Measurements from ENCODE around the gene PRSS3. TPM values are rescaled to one million over a fixed set of nuclear protein-coding genes. Genes with fewer than 3 reads are reported as not detected.

Gene PRSS3
- total and polyA plus RNA-seq, 2 donors (not counting 1 experiment from before 2014, with no cell fraction given): 0.33 to 2.9 TPM

GRCh38 chr9:33776578-33776977, 18.8 kb upstream of the PRSS3 start:
- DNase-seq (ENCODE audit: low read depth in 2 of 2): no peak
- H2AFZ ChIP-seq (ENCODE audit: low read length): no peak overlapping the region
- TF ChIP-seq EZH2 (IDR thresholded peaks at IDR 0.05; ENCODE audit: low read length, missing control alignments): no peak
- TF ChIP-seq CTCF (conservative IDR thresholded peaks at IDR 0.05 in 1 of 2, IDR thresholded peaks at IDR 0.05 in 1 of 2; ENCODE audit: low read depth in 1 of 2, low read length in 2 of 2): no peak

GRCh38 chr9:33778700-33779351, 16.5 kb upstream of the PRSS3 start:
- DNase-seq (ENCODE audit: low read depth in 2 of 2): peak; percentile 43 to 60
- H3K9ac ChIP-seq (ENCODE audit: insufficient read depth, low read length): no peak overlapping the region
- H3K27ac ChIP-seq (ENCODE audit: insufficient read depth, low read length): no peak overlapping the region
- TF ChIP-seq EZH2 (IDR thresholded peaks at IDR 0.05; ENCODE audit: low read length, missing control alignments): no peak
- peak; percentile 86 to 93 for TF ChIP-seq CTCF (conservative IDR thresholded peaks at IDR 0.05 in 1 of 2, IDR thresholded peaks at IDR 0.05 in 1 of 2; ENCODE audit: low read depth in 1 of 2, low read length in 2 of 2)
- no peaks in the 10 kb centered on the region for H3K27me3 ChIP-seq (ENCODE audit: control insufficient read depth, insufficient read depth, low read length)
- no peak overlapping the region for H2AFZ ChIP-seq (ENCODE audit: low read length)
- no peak overlapping the region for H3K4me3 ChIP-seq (replicated peaks in 1 of 4; ENCODE audit: control extremely low read depth in 1 of 4, insufficient read depth in 1 of 4, low read depth in 3 of 4, low read length in 4 of 4)
- H3K4me1 ChIP-seq (ENCODE audit: control insufficient read depth, extremely low read depth, insufficient read depth, low read length): peaks cover 10% of the 10 kb centered on the region
- H3K36me3 ChIP-seq (ENCODE audit: control insufficient read depth, insufficient read depth, low read length): no peaks in the 10 kb centered on the region
- H3K9me3 ChIP-seq (ENCODE audit: control insufficient read depth, insufficient read depth, low read depth, low read length): no peaks in the 10 kb centered on the region
- H3K79me2 ChIP-seq (ENCODE audit: control insufficient read depth, insufficient read depth, low read length): no peaks in the 10 kb centered on the region
- no peak overlapping the region for H3K4me2 ChIP-seq (ENCODE audit: extremely low read depth, insufficient read depth, low read length)
- no peaks in the 10 kb centered on the region for H4K20me1 ChIP-seq (ENCODE audit: control insufficient read depth, extremely low read depth, insufficient read depth, low read length)

More at GRCh38 chr9:33776578-33776977, 18.8 kb upstream of the PRSS3 start:
- no peaks in the 10 kb centered on the region for H3K79me2 ChIP-seq (ENCODE audit: control insufficient read depth, insufficient read depth, low read length)
- no peaks in the 10 kb centered on the region for H3K9me3 ChIP-seq (ENCODE audit: control insufficient read depth, insufficient read depth, low read depth, low read length)
- H3K27ac ChIP-seq (ENCODE audit: insufficient read depth, low read length): no peak overlapping the region
- H3K4me1 ChIP-seq (ENCODE audit: control insufficient read depth, extremely low read depth, insufficient read depth, low read length): peaks cover 6% of the 10 kb centered on the region
- H4K20me1 ChIP-seq (ENCODE audit: control insufficient read depth, extremely low read depth, insufficient read depth, low read length): no peaks in the 10 kb centered on the region
- H3K9ac ChIP-seq (ENCODE audit: insufficient read depth, low read length): no peak overlapping the region
- no peak overlapping the region for H3K4me2 ChIP-seq (ENCODE audit: extremely low read depth, insufficient read depth, low read length)
- no peaks in the 10 kb centered on the region for H3K36me3 ChIP-seq (ENCODE audit: control insufficient read depth, insufficient read depth, low read length)
- H3K27me3 ChIP-seq (ENCODE audit: control insufficient read depth, insufficient read depth, low read length): no peaks in the 10 kb centered on the region
- no peak overlapping the region for H3K4me3 ChIP-seq (replicated peaks in 1 of 4; ENCODE audit: control extremely low read depth in 1 of 4, insufficient read depth in 1 of 4, low read depth in 3 of 4, low read length in 4 of 4)

DNA sequence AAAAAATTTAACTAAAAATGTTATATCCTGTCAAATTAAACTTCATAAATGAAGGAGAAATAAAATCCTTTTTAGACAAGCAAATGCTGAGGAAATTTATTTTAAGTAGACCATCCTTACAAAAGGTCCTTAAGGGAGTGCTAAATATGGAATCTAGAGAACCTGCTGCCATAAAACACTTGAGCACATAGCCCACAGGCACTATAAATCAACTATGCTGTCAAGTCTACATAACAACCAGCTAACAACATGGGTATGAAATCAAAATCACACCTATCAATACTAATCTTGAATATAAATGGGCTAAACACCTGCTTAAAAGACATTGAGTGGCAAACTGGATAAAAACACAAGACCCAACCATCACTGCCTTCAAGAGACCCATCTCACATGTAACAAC, 15.1 kb upstream of the PRSS3 start:
- H3K4me1 ChIP-seq (ENCODE audit: control insufficient read depth, extremely low read depth, insufficient read depth, low read length): peaks cover 10% of the 10 kb centered on the region
- no peaks in the 10 kb centered on the region for H3K36me3 ChIP-seq (ENCODE audit: control insufficient read depth, insufficient read depth, low read length)
- no peak overlapping the region for H3K4me2 ChIP-seq (ENCODE audit: extremely low read depth, insufficient read depth, low read length)
- H3K79me2 ChIP-seq (ENCODE audit: control insufficient read depth, insufficient read depth, low read length): no peaks in the 10 kb centered on the region
- no peaks in the 10 kb centered on the region for H3K27me3 ChIP-seq (ENCODE audit: control insufficient read depth, insufficient read depth, low read length)
- H3K9ac ChIP-seq (ENCODE audit: insufficient read depth, low read length): no peak overlapping the region
- H2AFZ ChIP-seq (ENCODE audit: low read length): no peak overlapping the region
- no peak for DNase-seq (ENCODE audit: low read depth in 2 of 2)
- TF ChIP-seq CTCF (conservative IDR thresholded peaks at IDR 0.05 in 1 of 2, IDR thresholded peaks at IDR 0.05 in 1 of 2; ENCODE audit: low read depth in 1 of 2, low read length in 2 of 2): no peak
- TF ChIP-seq EZH2 (IDR thresholded peaks at IDR 0.05; ENCODE audit: low read length, missing control alignments): no peak
- no peaks in the 10 kb centered on the region for H3K9me3 ChIP-seq (ENCODE audit: control insufficient read depth, insufficient read depth, low read depth, low read length)
- no peaks in the 10 kb centered on the region for H4K20me1 ChIP-seq (ENCODE audit: control insufficient read depth, extremely low read depth, insufficient read depth, low read length)
- no peak overlapping the region for H3K27ac ChIP-seq (ENCODE audit: insufficient read depth, low read length)
- H3K4me3 ChIP-seq (replicated peaks in 1 of 4; ENCODE audit: control extremely low read depth in 1 of 4, insufficient read depth in 1 of 4, low read depth in 3 of 4, low read length in 4 of 4): no peak overlapping the region
